Esophagus muscularis mucosa (tissue), 3 donors: ENCODE measurements around the gene LRIT2.

Experiments
- CTCF ChIP-seq, 3 experiments: fragments of 200-600 bp in 2 of 3; fragments of 450-650 bp in 1 of 3; sonication (generic) in 2 of 3; IDR thresholded peaks; one replicate each; pipeline ENCODE4 v1.5.1; 2017 to 2019; ENCODE audit warnings: antibody characterized with exemption in 3 of 3, mild to moderate bottlenecking in 2 of 3, moderate library complexity in 1 of 3
- POLR2AphosphoS5 ChIP-seq, 2 donors: sonication (generic); formaldehyde crosslinking; IDR thresholded peaks; one replicate each; pipeline ENCODE4 v1.6.1; 2017; ENCODE audit warnings: antibody characterized with exemption in 2 of 2

GRCh38 chr10:84176351-84176750 lies 49.0 kb downstream of the LRIT2 start:
- TF ChIP-seq CTCF (IDR thresholded peaks at IDR 0.05) (no peak), POLR2AphosphoS5 (IDR thresholded peaks at IDR 0.05) (no peak)
